SU-DHL-6 (cell line): ENCODE data around the gene GLI3.

Experiments used
- H2AFZ ChIP-seq: fragments of 200-600 bp; sonication (generic); 2 replicates; pipeline ENCODE4 v1.6.1; 2014; ENCODE audit warnings: low read depth, mild to moderate bottlenecking, moderate library complexity, mixed read lengths, antibody characterized with exemption, low read length; ENCODE audit not compliant: severe bottlenecking
- H3F3A ChIP-seq: fragments of 200-600 bp; shearing (Covaris generic); 2 replicates; pipeline ENCODE4 v1.6.0; 2016; ENCODE audit warnings: antibody characterized with exemption, mild to moderate bottlenecking; ENCODE audit not compliant: insufficient read depth
- H3K27ac ChIP-seq: fragments of 200-600 bp; sonication (generic); 2 replicates; pipeline ENCODE4 v1.5.1; 2016; ENCODE audit warnings: low read depth, mild to moderate bottlenecking, low read length, moderate library complexity, mixed read lengths
- H3K27me3 ChIP-seq: fragments of 200-600 bp; sonication (generic), shearing (Covaris generic); 2 replicates; pipeline ENCODE4 v1.6.0; 2014; ENCODE audit warnings: mild to moderate bottlenecking, low read length
- H3K36me3 ChIP-seq: fragments of 200-600 bp; sonication (generic); 2 replicates; pipeline ENCODE4 v1.6.1; 2014; ENCODE audit warnings: mild to moderate bottlenecking, low read length, mixed read lengths
- H3K4me2 ChIP-seq: fragments of 300-600, 200-600 bp; shearing (Covaris generic), sonication (generic); 2 replicates; pipeline ENCODE4 v1.6.0; 2014; ENCODE audit warnings: low read length, low read depth, mild to moderate bottlenecking; ENCODE audit not compliant: poor library complexity, severe bottlenecking
- H3K4me3 ChIP-seq: fragments of 200-600 bp; sonication (generic); 2 replicates; pipeline ENCODE4 v1.5.1; 2014; ENCODE audit warnings: antibody characterized with exemption, low read length, mild to moderate bottlenecking, mixed read lengths; ENCODE audit not compliant: insufficient read depth, poor library complexity, severe bottlenecking
- H3K79me2 ChIP-seq: fragments of 200-600 bp; sonication (generic); 2 replicates; pipeline ENCODE4 v1.6.1; 2014; ENCODE audit warnings: mild to moderate bottlenecking, low read length, moderate library complexity; ENCODE audit not compliant: insufficient read depth
- H3K9ac ChIP-seq: fragments of 200-600 bp; sonication (generic); 2 replicates; pipeline ENCODE4 v1.7.0; 2014; ENCODE audit warnings: mild to moderate bottlenecking, low read length
- H3K9me2 ChIP-seq: fragments of 200-600 bp; sonication (generic); replicated peaks from 2 replicates; pipeline ENCODE4 v1.6.1; 2014; ENCODE audit warnings: low read length; ENCODE audit not compliant: insufficient read depth
- H3K9me3 ChIP-seq: fragments of 200-600 bp; sonication (generic); 2 replicates; pipeline ENCODE4 v1.6.1; 2014; ENCODE audit warnings: low read length, mixed read lengths; ENCODE audit not compliant: insufficient read depth
- H4K20me1 ChIP-seq: fragments of 200-600 bp; sonication (generic); 2 replicates; pipeline ENCODE4 v1.6.1; 2014; ENCODE audit warnings: low read depth, mild to moderate bottlenecking, antibody characterized with exemption, low read length, moderate library complexity, mixed read lengths
- EZH2phosphoT487 ChIP-seq: fragments of 200-600 bp; sonication (generic), shearing (Covaris generic); conservative IDR thresholded peaks from 2 replicates; pipeline ENCODE4 v1.6.1; 2018; ENCODE audit warnings: mild to moderate bottlenecking, antibody characterized with exemption, low read length, moderate library complexity, mixed read lengths
- TF ChIP-seq, protein P1 (sequence below): fragments of 200-600 bp; sonication (generic); IDR thresholded peaks from one replicate; pipeline ENCODE4 v1.5.1; 2017; ENCODE audit warnings: antibody characterized with exemption, mild to moderate bottlenecking, low read length, moderate library complexity; ENCODE audit not compliant: insufficient read depth, poor library complexity, severe bottlenecking

GLI3 gene

GRCh38 chr7:42091461-42092291 is 145.3 kb downstream of the GLI3 start:
- H3F3A ChIP-seq = no peaks in the 10 kb centered on the region
- no peaks in the 10 kb centered on the region for H3K27me3 ChIP-seq
- no peaks in the 10 kb centered on the region for H3K79me2 ChIP-seq
- no peak overlapping the region for H2AFZ ChIP-seq
- H4K20me1 ChIP-seq = no peaks in the 10 kb centered on the region
- no peak overlapping the region for H3K27ac ChIP-seq
- no peak for TF ChIP-seq EZH2phosphoT487
- TF ChIP-seq, protein P1, sequence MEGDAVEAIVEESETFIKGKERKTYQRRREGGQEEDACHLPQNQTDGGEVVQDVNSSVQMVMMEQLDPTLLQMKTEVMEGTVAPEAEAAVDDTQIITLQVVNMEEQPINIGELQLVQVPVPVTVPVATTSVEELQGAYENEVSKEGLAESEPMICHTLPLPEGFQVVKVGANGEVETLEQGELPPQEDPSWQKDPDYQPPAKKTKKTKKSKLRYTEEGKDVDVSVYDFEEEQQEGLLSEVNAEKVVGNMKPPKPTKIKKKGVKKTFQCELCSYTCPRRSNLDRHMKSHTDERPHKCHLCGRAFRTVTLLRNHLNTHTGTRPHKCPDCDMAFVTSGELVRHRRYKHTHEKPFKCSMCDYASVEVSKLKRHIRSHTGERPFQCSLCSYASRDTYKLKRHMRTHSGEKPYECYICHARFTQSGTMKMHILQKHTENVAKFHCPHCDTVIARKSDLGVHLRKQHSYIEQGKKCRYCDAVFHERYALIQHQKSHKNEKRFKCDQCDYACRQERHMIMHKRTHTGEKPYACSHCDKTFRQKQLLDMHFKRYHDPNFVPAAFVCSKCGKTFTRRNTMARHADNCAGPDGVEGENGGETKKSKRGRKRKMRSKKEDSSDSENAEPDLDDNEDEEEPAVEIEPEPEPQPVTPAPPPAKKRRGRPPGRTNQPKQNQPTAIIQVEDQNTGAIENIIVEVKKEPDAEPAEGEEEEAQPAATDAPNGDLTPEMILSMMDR = no peak
- H3K9me3 ChIP-seq = no peaks in the 10 kb centered on the region
- H3K36me3 ChIP-seq = no peaks in the 10 kb centered on the region
- no peaks in the 10 kb centered on the region for H3K9me2 ChIP-seq
- no peak overlapping the region for H3K9ac ChIP-seq
- H3K4me3 ChIP-seq = no peak overlapping the region
- no peak overlapping the region for H3K4me2 ChIP-seq

- H3K36me3 ChIP-seq = no peaks in the 10 kb centered on the region
- H3K9me3 ChIP-seq = no peaks in the 10 kb centered on the region
- H3F3A ChIP-seq = no peaks in the 10 kb centered on the region
- no peaks in the 10 kb centered on the region for H4K20me1 ChIP-seq
- no peaks in the 10 kb centered on the region for H3K27me3 ChIP-seq
- no peak overlapping the region for H3K4me2 ChIP-seq
- no peak overlapping the region for H3K27ac ChIP-seq
- H3K9ac ChIP-seq = no peak overlapping the region
- H3K79me2 ChIP-seq = no peaks in the 10 kb centered on the region
- no peak overlapping the region for H2AFZ ChIP-seq
- H3K9me2 ChIP-seq = no peaks in the 10 kb centered on the region
- TF ChIP-seq, protein P1 = no peak
- TF ChIP-seq EZH2phosphoT487 = no peak
- H3K4me3 ChIP-seq = no peak overlapping the region
Measured at GRCh38 chr7:42090806-42091205, 146.2 kb downstream of the GLI3 start.

DNA sequence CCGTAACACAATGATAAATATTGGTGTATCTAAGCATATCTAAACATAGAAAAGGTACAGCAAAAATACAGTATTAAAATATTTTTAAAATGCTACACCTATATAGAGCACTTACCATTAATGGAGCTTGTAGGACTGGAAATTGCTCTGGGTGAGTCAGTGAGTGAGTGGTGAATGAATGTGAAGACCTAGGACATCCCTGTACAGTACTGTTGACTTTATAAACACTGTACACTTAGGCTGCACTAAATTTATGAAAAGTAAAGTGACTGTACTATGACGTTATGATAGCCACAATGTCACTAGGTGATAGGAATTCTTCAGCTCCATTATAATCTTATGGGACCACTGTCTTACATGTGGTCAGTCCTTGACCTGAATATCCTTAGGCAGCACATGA is 147.0 kb downstream of the GLI3 start:
- Histone ChIP-seq H3K9ac (no peak overlapping the region), H3K4me2 (no peak overlapping the region), H3F3A (no peaks in the 10 kb centered on the region), H3K27me3 (no peaks in the 10 kb centered on the region), H3K9me2 (no peaks in the 10 kb centered on the region), H2AFZ (no peak overlapping the region), H3K36me3 (no peaks in the 10 kb centered on the region), H3K9me3 (no peaks in the 10 kb centered on the region), H3K4me3 (no peak overlapping the region), H4K20me1 (no peaks in the 10 kb centered on the region), H3K79me2 (no peaks in the 10 kb centered on the region), H3K27ac (no peak overlapping the region)
- TF ChIP-seq, protein P1 = no peak
- no peak for TF ChIP-seq EZH2phosphoT487
